Muscle layer of duodenum (tissue), 2 donors: ENCODE data around the gene ELOVL3.
"Not testable (repeated sequence)": the region's sequence is repeated elsewhere in the genome, so short reads cannot be mapped to it uniquely, and the experiment has no call there.

ENCODE experiments used
- H3K27ac ChIP-seq: one replicate; pipeline ENCODE4 v1.7.0; 2013; ENCODE audit warnings: mild to moderate bottlenecking, low read length
- H3K27me3 ChIP-seq: one replicate; pipeline ENCODE4 v1.7.0; 2013; ENCODE audit warnings: low read depth, mild to moderate bottlenecking, control low read depth, low read length
- H3K36me3 ChIP-seq, 2 donors: one replicate each; pipeline ENCODE4 v1.7.0; 2013; ENCODE audit warnings: low read length in 2 of 2, control low read depth in 1 of 2, mild to moderate bottlenecking in 1 of 2; ENCODE audit not compliant: insufficient read depth in 2 of 2, control insufficient read depth in 1 of 2
- H3K4me1 ChIP-seq, 2 donors: one replicate each; pipeline ENCODE4 v1.7.0; 2013; ENCODE audit warnings: low read length in 2 of 2, mild to moderate bottlenecking in 2 of 2, control low read depth in 1 of 2, moderate library complexity in 1 of 2; ENCODE audit not compliant: insufficient read depth in 2 of 2, control insufficient read depth in 1 of 2
- H3K4me3 ChIP-seq, 2 donors: one replicate each; pipeline ENCODE4 v1.7.0; 2013; ENCODE audit warnings: low read length in 2 of 2, low read depth in 1 of 2, mild to moderate bottlenecking in 1 of 2
- H3K9me3 ChIP-seq, 2 donors: one replicate each; pipeline ENCODE4 v1.7.0; 2013; ENCODE audit warnings: low read length in 2 of 2, control low read depth in 1 of 2, mild to moderate bottlenecking in 1 of 2; ENCODE audit not compliant: control insufficient read depth in 1 of 2
- donor health status: healthy.

Gene ELOVL3

GRCh38 chr10:102241444-102242117 lies 15.5 kb downstream of the ELOVL3 start, which contains the start of gene PITX3:
PITX3 (minus strand) TSS chr10:102241512; CDS start chr10:102232080, 9,432 bp downstream.
- Histone ChIP-seq H3K9me3 (no peaks in the 10 kb centered on the region), H3K4me1 (peaks cover 6 to 36% of the 10 kb centered on the region in 2 donors), H3K27ac (no peak within 1 kb of the TSS), H3K27me3 (no peaks in the 10 kb centered on the region), H3K4me3 (peak within 1 kb of the TSS; percentile 72 to 79), H3K36me3 (peaks cover 0 to 5% of the 10 kb centered on the region in 2 donors)

GRCh38 chr10:102242118-102242485 lies 16.0 kb downstream of the ELOVL3 start:
- no peaks in the 10 kb centered on the region for H3K27me3 ChIP-seq
- H3K9me3 ChIP-seq = no peaks in the 10 kb centered on the region
- peaks cover 0 to 5% of the 10 kb centered on the region in 2 donors for H3K36me3 ChIP-seq
- peaks cover 11 to 42% of the 10 kb centered on the region in 2 donors for H3K4me1 ChIP-seq
- no peak overlapping the region for H3K27ac ChIP-seq
- peak overlapping the region; percentile 72 to 79 for H3K4me3 ChIP-seq

GRCh38 chr10:102243309-102243708 lies 17.2 kb downstream of the ELOVL3 start:
- Histone ChIP-seq H3K9me3 (no peaks in the 10 kb centered on the region), H3K27me3 (no peaks in the 10 kb centered on the region), H3K36me3 (peaks cover 0 to 5% of the 10 kb centered on the region in 2 donors), H3K4me1 (peaks cover 23 to 53% of the 10 kb centered on the region in 2 donors), H3K4me3 (no peak overlapping the region), H3K27ac (no peak overlapping the region)

- peaks cover 3 to 5% of the 10 kb centered on the region in 2 donors for H3K36me3 ChIP-seq
- no peaks in the 10 kb centered on the region for H3K27me3 ChIP-seq
- H3K4me3 ChIP-seq = peak within 1 kb of the TSS; percentile 95 to 99
- H3K27ac ChIP-seq = peak within 1 kb of the TSS; percentile 92
- H3K4me1 ChIP-seq = peaks cover 24 to 54% of the 10 kb centered on the region in 2 donors
- no peaks in the 10 kb centered on the region for H3K9me3 ChIP-seq
Measured at GRCh38 chr10:102245082-102245931, 19.2 kb downstream of the ELOVL3 start, which contains the start of gene GBF1. GBF1 (plus strand) TSS chr10:102245532; CDS start chr10:102258939, 13,407 bp downstream.

GRCh38 chr10:102245932-102246251 lies 19.8 kb downstream of the ELOVL3 start:
- Histone ChIP-seq H3K9me3 (no peaks in the 10 kb centered on the region), H3K4me1 (peaks cover 24 to 49% of the 10 kb centered on the region in 2 donors), H3K36me3 (peaks cover 3 to 5% of the 10 kb centered on the region in 2 donors), H3K27ac (peak overlapping the region; percentile 92), H3K4me3 (peak overlapping the region; percentile 95 to 99), H3K27me3 (no peaks in the 10 kb centered on the region)

- peaks cover 24 to 45% of the 10 kb centered on the region in 2 donors for H3K4me1 ChIP-seq
- no peaks in the 10 kb centered on the region for H3K27me3 ChIP-seq
- peaks cover 3 to 5% of the 10 kb centered on the region in 2 donors for H3K36me3 ChIP-seq
- peak overlapping the region; percentile 95 to 99 for H3K4me3 ChIP-seq
- no peaks in the 10 kb centered on the region for H3K9me3 ChIP-seq
- H3K27ac ChIP-seq = peak overlapping the region; percentile 92
Measured at GRCh38 chr10:102246261-102246660, 20.2 kb downstream of the ELOVL3 start.

- Histone ChIP-seq H3K4me1 (peaks cover 19 to 35% of the 10 kb centered on the region in 2 donors), H3K4me3 (peak overlapping the region in 1 of 2 donors; percentile 95), H3K36me3 (peaks cover 3 to 5% of the 10 kb centered on the region in 2 donors), H3K27me3 (no peaks in the 10 kb centered on the region), H3K27ac (no peak overlapping the region), H3K9me3 (no peaks in the 10 kb centered on the region)
Measured at GRCh38 chr10:102247734-102248133, 21.6 kb downstream of the ELOVL3 start.

GRCh38 chr10:102252508-102252907 lies 26.4 kb downstream of the ELOVL3 start:
- not testable (repeated sequence) for H3K4me3 ChIP-seq, H3K9me3 ChIP-seq, H3K36me3 ChIP-seq, H3K27me3 ChIP-seq, H3K27ac ChIP-seq, H3K4me1 ChIP-seq

- H3K4me3 ChIP-seq = no peak overlapping the region
- no peaks in the 10 kb centered on the region for H3K9me3 ChIP-seq
- H3K27ac ChIP-seq = no peak overlapping the region
- no peaks in the 10 kb centered on the region for H3K4me1 ChIP-seq
- H3K27me3 ChIP-seq = no peaks in the 10 kb centered on the region
- H3K36me3 ChIP-seq = peaks cover 6 to 7% of the 10 kb centered on the region in 2 donors
Measured at GRCh38 chr10:102254426-102254825, 28.3 kb downstream of the ELOVL3 start.

GRCh38 chr10:102255404-102255803 lies 29.3 kb downstream of the ELOVL3 start:
- no peak overlapping the region for H3K27ac ChIP-seq
- H3K4me3 ChIP-seq = no peak overlapping the region
- no peaks in the 10 kb centered on the region for H3K4me1 ChIP-seq
- no peaks in the 10 kb centered on the region for H3K9me3 ChIP-seq
- peaks cover 10 to 13% of the 10 kb centered on the region in 2 donors for H3K36me3 ChIP-seq
- H3K27me3 ChIP-seq = no peaks in the 10 kb centered on the region

GRCh38 chr10:102261196-102261595 lies 35.1 kb downstream of the ELOVL3 start:
- H3K4me3 ChIP-seq = no peak overlapping the region
- peaks cover 0 to 14% of the 10 kb centered on the region in 2 donors for H3K4me1 ChIP-seq
- H3K36me3 ChIP-seq = peaks cover 15 to 33% of the 10 kb centered on the region in 2 donors
- no peaks in the 10 kb centered on the region for H3K9me3 ChIP-seq
- no peaks in the 10 kb centered on the region for H3K27me3 ChIP-seq
- no peak overlapping the region for H3K27ac ChIP-seq
